IMR-90 (cell line): ENCODE results near the gene TPPP. TPM values are rescaled to one million over a fixed set of nuclear protein-coding genes. Genes with fewer than 3 reads are reported as not detected.

ENCODE experiments used
- ATAC-seq: fragments of 200-7000 bp; cut with Tn5 transposase; 2 replicates; pipeline ENCODE4 v1.9.1; 2020; ENCODE audit warnings: low read depth, mild to moderate bottlenecking, moderate library complexity
- BruUV-seq: library from RNA; stranded (reverse); fragments of 400-500 nt; replicated peaks from 2 replicates; lab custom pipeline; 2021; lab: Mats Ljungman, UMichigan
- CTCF ChIA-PET: fragments of 300-600 bp; formaldehyde crosslinking; extraction: SDS; loops from one replicate; lab custom pipeline; 2021; ENCODE audit warnings: antibody characterized with exemption; lab: Yijun Ruan, JAX
- POLR2A ChIA-PET: fragments of 300-600 bp; sonication (Branson Sonifier 250); formaldehyde crosslinking; loops from one replicate; lab custom pipeline; 2022; ENCODE audit warnings: antibody characterized with exemption; ENCODE audit not compliant: unreplicated experiment; lab: Charles Lee
- DNase-seq: peaks from one replicate; pipeline ENCODE4 v3.0.0; 2013
- H2AFZ ChIP-seq: replicated peaks from 2 replicates; pipeline ENCODE3; 2013; ENCODE audit warnings: low read length, mild to moderate bottlenecking; ENCODE audit not compliant: poor library complexity
- H2AK5ac ChIP-seq: 2 replicates; pipeline ENCODE4 v1.6.1; 2013; ENCODE audit warnings: low read depth, low read length, inconsistent platforms
- H2AK9ac ChIP-seq: replicated peaks from 2 replicates; pipeline ENCODE3; 2013; ENCODE audit warnings: mild to moderate bottlenecking, low read depth, low read length, moderate library complexity; ENCODE audit not compliant: poor library complexity
- H2BK120ac ChIP-seq: 2 replicates; pipeline ENCODE4 v1.6.1; 2013; ENCODE audit warnings: low read depth, low read length, inconsistent platforms
- H2BK15ac ChIP-seq: 3 replicates; pipeline ENCODE4 v1.6.1; 2013; ENCODE audit warnings: low read depth, low read length, inconsistent platforms
- H2BK20ac ChIP-seq: 2 replicates; pipeline ENCODE4 v1.6.1; 2013; ENCODE audit warnings: low read depth, mild to moderate bottlenecking, inconsistent platforms, low read length, moderate library complexity
- H2BK5ac ChIP-seq: 2 replicates; pipeline ENCODE4 v1.6.1; 2013; ENCODE audit warnings: mild to moderate bottlenecking, low read depth, low read length, inconsistent platforms; ENCODE audit not compliant: poor library complexity, severe bottlenecking
- H3K14ac ChIP-seq: replicated peaks from 2 replicates; pipeline ENCODE4 v1.6.1; 2013; ENCODE audit warnings: low read depth, low read length, inconsistent platforms
- H3K18ac ChIP-seq: 2 replicates; pipeline ENCODE4 v1.6.1; 2013; ENCODE audit warnings: low read depth, low read length, control low read depth
- H3K23ac ChIP-seq: 2 replicates; pipeline ENCODE4 v1.6.1; 2013; ENCODE audit warnings: low read depth, low read length, inconsistent platforms
- H3K27ac ChIP-seq: 2 replicates; pipeline ENCODE4 v1.5.1; 2013; ENCODE audit warnings: mild to moderate bottlenecking, control low read depth, low read length; ENCODE audit not compliant: insufficient read depth
- H3K27me3 ChIP-seq: 2 replicates; pipeline ENCODE4 v1.6.1; 2013; ENCODE audit warnings: low read length; ENCODE audit not compliant: control insufficient read depth, insufficient read depth
- H3K36me3 ChIP-seq: 2 replicates; pipeline ENCODE4 v1.6.1; 2013; ENCODE audit warnings: low read length, mixed read lengths; ENCODE audit not compliant: control insufficient read depth, insufficient read depth
- H3K4ac ChIP-seq: 2 replicates; pipeline ENCODE4 v1.6.1; 2013; ENCODE audit warnings: low read depth, low read length, inconsistent platforms
- H3K4me1 ChIP-seq: 2 replicates; pipeline ENCODE4 v1.6.1; 2013; ENCODE audit warnings: low read length, mixed read lengths; ENCODE audit not compliant: control insufficient read depth, insufficient read depth
- H3K4me2 ChIP-seq: 2 replicates; pipeline ENCODE4 v1.6.1; 2013; ENCODE audit warnings: low read depth, mild to moderate bottlenecking, control low read depth, low read length, moderate library complexity
- H3K4me3 ChIP-seq: 2 replicates; pipeline ENCODE4 v1.5.1; 2013; ENCODE audit warnings: low read depth, mild to moderate bottlenecking, control low read depth, low read length, moderate library complexity; ENCODE audit not compliant: insufficient read depth
- H3K56ac ChIP-seq: 2 replicates; pipeline ENCODE4 v1.6.1; 2013; ENCODE audit warnings: low read length, inconsistent platforms; ENCODE audit not compliant: insufficient read depth; ENCODE audit errors: extremely low read depth
- H3K79me1 ChIP-seq, 2 experiments: 2 replicates each; pipeline ENCODE4 v1.6.1; 2013; ENCODE audit warnings: low read length in 2 of 2, inconsistent platforms in 1 of 2, low read depth in 1 of 2
- H3K9ac ChIP-seq: 2 replicates; pipeline ENCODE4 v1.6.1; 2013; ENCODE audit warnings: low read depth, low read length, control low read depth
- H3K9me1 ChIP-seq: 2 replicates; pipeline ENCODE4 v1.6.1; 2013; ENCODE audit warnings: low read length, inconsistent platforms; ENCODE audit not compliant: insufficient read depth
- H3K9me3 ChIP-seq: 2 replicates; pipeline ENCODE4 v1.6.1; 2013; ENCODE audit warnings: low read length; ENCODE audit not compliant: control insufficient read depth, insufficient read depth
- H4K20me1 ChIP-seq: 2 replicates; pipeline ENCODE4 v1.6.1; 2013; ENCODE audit warnings: low read length, inconsistent platforms; ENCODE audit not compliant: insufficient read depth
- H4K5ac ChIP-seq: 2 replicates; pipeline ENCODE4 v1.6.1; 2013; ENCODE audit warnings: mild to moderate bottlenecking, low read depth, low read length, control low read depth
- H4K8ac ChIP-seq, 2 experiments: 2 replicates each; pipeline ENCODE4 v1.6.1; 2013; ENCODE audit warnings: low read depth in 2 of 2, low read length in 2 of 2, control low read depth in 1 of 2, inconsistent platforms in 1 of 2
- H4K91ac ChIP-seq: 2 replicates; pipeline ENCODE4 v1.6.1; 2013; ENCODE audit warnings: low read depth, low read length, inconsistent platforms; ENCODE audit not compliant: insufficient read depth
- NFE2L2 ChIP-seq: fragments of 150-350 bp; IDR thresholded peaks from 2 replicates; pipeline ENCODE4 v1.6.1; 2016; ENCODE audit warnings: low read depth, mild to moderate bottlenecking, low read length
- POLR2A ChIP-seq: IDR thresholded peaks from 2 replicates; pipeline ENCODE4 v1.6.1; 2012; ENCODE audit warnings: mild to moderate bottlenecking, low read depth, low read length
- WGBS, 2 experiments: methylation state at CpG; one replicate each; pipeline versions ENCODE4 v1.1.5 to v1.1.7; 2013; ENCODE audit warnings: missing lambda C conversion rate in 2 of 2; ENCODE audit not compliant: insufficient read length in 1 of 2; ENCODE audit errors: extremely low coverage in 2 of 2; 5-methylcytosine and 5-hydroxymethylcytosine counted together
- dilution Hi-C: fragments of 300-500 bp; cut with HindIII; formaldehyde crosslinking; loops from one replicate; pipeline ENCODE4 v1.14.3; 2018; ENCODE audit warnings: low sequenced_read_pairs; ENCODE audit not compliant: unreplicated experiment
- in situ Hi-C: fragments of 300-500 bp; cut with MboI; formaldehyde crosslinking; loops from 3 replicates; pipeline ENCODE4 v1.14.3; 2019; ENCODE audit warnings: low sequenced_read_pairs, inconsistent platforms, mixed read lengths
- intact Hi-C: fragments of 100-400 bp; cut with micrococcal nuclease; formaldehyde crosslinking; loops from 2 replicates; pipeline ENCODE4 v1.10.0; 2022
- polyA plus RNA-seq, 3 experiments: library from polyadenylated mRNA; depleted of rRNA; stranded (reverse); fragments of >200 nt; gene quantifications; 2 replicates each; pipeline ENCODE4 v1.2.3, GENCODE V29; 2012; ENCODE audit warnings: low replicate concordance in 1 of 3
- total RNA-seq: library from RNA; depleted of rRNA; stranded (reverse); fragments of >200 nt; gene quantifications from 2 replicates; pipeline ENCODE4 v1.2.3, GENCODE V29; 2012

Gene TPPP
- total and polyA plus RNA-seq, 2 of the 4 experiments (the other 2 are of a cell fraction): under 0.01 to 0.07 TPM

DNA sequence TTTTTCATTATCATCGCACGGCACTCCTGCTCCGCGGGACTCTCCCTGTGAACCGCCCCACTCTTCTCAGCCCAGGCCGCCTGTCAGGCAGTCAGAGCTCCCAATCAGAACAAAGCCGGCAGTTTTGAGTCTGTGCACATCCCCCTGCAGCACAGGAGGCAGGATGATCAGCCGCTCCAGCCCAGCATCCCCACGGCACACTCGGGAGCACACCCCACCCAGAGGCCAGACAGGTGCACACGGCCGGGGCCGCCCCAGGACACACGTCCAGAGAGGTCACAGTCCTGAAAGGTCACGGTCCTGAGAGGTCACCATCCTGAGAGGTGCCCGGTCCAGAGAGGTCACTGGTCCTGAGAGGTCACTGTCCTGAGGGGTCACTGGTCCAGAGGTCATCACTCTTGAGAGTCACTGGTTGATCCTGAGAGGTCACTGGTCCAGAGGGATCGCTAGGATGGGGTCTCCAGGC lies 8.4 kb downstream of the TPPP start:
- H3K9me1 ChIP-seq: no peaks in the 10 kb centered on the region
- no peak for ATAC-seq
- no peak overlapping the region for H3K18ac ChIP-seq
- ChIA-PET CTCF (no interaction called here), POLR2A (no interaction called here)
- H2BK20ac ChIP-seq: no peak overlapping the region
- H2AFZ ChIP-seq: no peak overlapping the region
- H2BK120ac ChIP-seq: no peak overlapping the region
- H3K27me3 ChIP-seq: peaks cover 6% of the 10 kb centered on the region; the same call in 1 of the 2 replicates
- no peak for DNase-seq
- no peaks in the 10 kb centered on the region for H3K4me1 ChIP-seq
- dilution Hi-C loops: no loop called here
- no peak overlapping the region for H4K8ac ChIP-seq
- in situ Hi-C loops: loop anchor here (10.0 kb wide), 1 partner anchor 90 kb away; no protein-coding TSS in a partner anchor
- H3K36me3 ChIP-seq: no peaks in the 10 kb centered on the region
- H3K9me3 ChIP-seq: no peaks in the 10 kb centered on the region
- H3K79me1 ChIP-seq: no peaks in the 10 kb centered on the region
- no peak overlapping the region for H3K4ac ChIP-seq
- H3K23ac ChIP-seq: no peak overlapping the region
- no peak overlapping the region for H2BK5ac ChIP-seq
- no peak overlapping the region for H3K56ac ChIP-seq
- TF ChIP-seq POLR2A (no peak), NFE2L2 (no peak)
- H4K20me1 ChIP-seq: no peaks in the 10 kb centered on the region
- H4K91ac ChIP-seq: no peak overlapping the region
- intact Hi-C loops: no loop called here
- H2AK9ac ChIP-seq: no peak overlapping the region
- no peak overlapping the region for H3K27ac ChIP-seq
- H4K5ac ChIP-seq: no peak overlapping the region
- no TSS peak for BruUV-seq
- no peak overlapping the region for H3K4me2 ChIP-seq
- no peak overlapping the region for H3K4me3 ChIP-seq
- H3K9ac ChIP-seq: no peak overlapping the region
- WGBS, 2 experiments: 60% methylated on average over 1 of the region's 17 CpGs; no CpG with 5 or more reads in 1 of the 2 experiments
- H3K14ac ChIP-seq: no peak overlapping the region
- no peak overlapping the region for H2BK15ac ChIP-seq
- H2AK5ac ChIP-seq: no peak overlapping the region
